GM12878 (cell line): ENCODE data around the gene NCKAP5. TPM values are rescaled to one million over a fixed set of nuclear protein-coding genes. Genes with fewer than 3 reads are reported as not detected.

Source experiments
- ATAC-seq: fragments of 200-7000 bp; cut with Tn5 transposase; 3 replicates; pipeline ENCODE4 v1.9.1; 2020; ENCODE audit warnings: mild to moderate bottlenecking, moderate library complexity
- BruUV-seq: library from RNA; stranded (reverse); fragments of 400-500 nt; replicated peaks from 2 replicates; lab custom pipeline; 2021; lab: Mats Ljungman, UMichigan
- CTCF ChIA-PET: fragments of 300-600 bp; sonication (Branson Sonifier 250); formaldehyde crosslinking; extraction: SDS; loops from one replicate; lab custom pipeline; 2021; ENCODE audit warnings: inconsistent platforms; lab: Yijun Ruan, JAX
- POLR2A ChIA-PET: fragments of 350-600 bp; formaldehyde crosslinking; extraction: SDS; loops from one replicate; lab custom pipeline; 2021; ENCODE audit warnings: inconsistent platforms; lab: Charles Lee
- RAD21 ChIA-PET: fragments of 300-600 bp; sonication (Branson Sonifier 250); formaldehyde crosslinking; loops from one replicate; lab custom pipeline; 2023; ENCODE audit warnings: antibody characterized with exemption; ENCODE audit not compliant: unreplicated experiment; lab: Charles Lee
- SMC1A ChIA-PET: fragments of 300-600 bp; sonication (Branson Sonifier 250); formaldehyde crosslinking; loops from one replicate; lab custom pipeline; 2023; ENCODE audit not compliant: unreplicated experiment, uncharacterized antibody; lab: Charles Lee
- DNase-seq: peaks from one replicate; pipeline ENCODE4 v3.0.0-alpha.2; 2011; ENCODE audit warnings: low read depth, low spot score
- FAIRE-seq: peaks from 3 replicates; lab custom pipeline; 2011; peaks lifted over from hg19 to GRCh38; lab: Jason Lieb, UNC
- H2AFZ ChIP-seq: 2 replicates; pipeline ENCODE4 v1.6.0; 2011; ENCODE audit warnings: low read depth, low read length, control low read depth; ENCODE audit not compliant: control insufficient read depth
- H3K27ac ChIP-seq: 2 replicates; pipeline ENCODE4 v1.5.1; 2011; ENCODE audit warnings: control low read depth; ENCODE audit not compliant: control insufficient read depth, insufficient read depth
- H3K27me3 ChIP-seq, 2 experiments: replicated peaks in 1 of 2; 2 replicates each; pipeline versions ENCODE4 v1.6.0 to v1.6.1; 2011; ENCODE audit warnings: low read length in 1 of 2; ENCODE audit not compliant: control insufficient read depth in 2 of 2, insufficient read depth in 2 of 2
- H3K36me3 ChIP-seq, 2 experiments: 2 replicates each; pipeline ENCODE4 v1.5.1; 2011; ENCODE audit warnings: low read length in 1 of 2; ENCODE audit not compliant: control insufficient read depth in 2 of 2, insufficient read depth in 2 of 2
- H3K4me1 ChIP-seq: 2 replicates; pipeline ENCODE4 v1.6.1; 2011; ENCODE audit warnings: mild to moderate bottlenecking, low read length, moderate library complexity, mixed read lengths; ENCODE audit not compliant: control insufficient read depth, insufficient read depth
- H3K4me2 ChIP-seq: 2 replicates; pipeline ENCODE4 v1.6.0; 2011; ENCODE audit warnings: control low read depth; ENCODE audit not compliant: control insufficient read depth, insufficient read depth
- H3K4me3 ChIP-seq: fragments of 200-600 bp; sonication (generic); 2 replicates; pipeline ENCODE4 v1.5.1; 2016
- H3K79me2 ChIP-seq: 2 replicates; pipeline ENCODE4 v1.6.0; 2011; ENCODE audit warnings: low read length; ENCODE audit not compliant: control insufficient read depth, insufficient read depth
- H3K9ac ChIP-seq: 2 replicates; pipeline ENCODE4 v1.8.0; 2011; ENCODE audit warnings: low read length, control low read depth, mixed read lengths; ENCODE audit not compliant: control insufficient read depth, insufficient read depth
- H3K9me3 ChIP-seq: replicated peaks from 3 replicates; pipeline ENCODE4 v1.5.1; 2011; ENCODE audit warnings: mild to moderate bottlenecking, low read length; ENCODE audit not compliant: control insufficient read depth, insufficient read depth
- H4K20me1 ChIP-seq: 2 replicates; pipeline ENCODE4 v1.6.0; 2011; ENCODE audit not compliant: control insufficient read depth, insufficient read depth
- GATAD2B ChIP-seq: fragments of 450-650 bp; conservative IDR thresholded peaks from 2 replicates; pipeline ENCODE4 v1.6.1; 2017; ENCODE audit warnings: low read depth, mild to moderate bottlenecking, moderate library complexity
- MTA3 ChIP-seq: IDR thresholded peaks from 2 replicates; pipeline ENCODE4 v1.6.1; 2012; ENCODE audit warnings: low read length, inconsistent platforms, borderline replicate concordance
- POLR2AphosphoS2 ChIP-seq: IDR thresholded peaks from 2 replicates; pipeline ENCODE4 v1.6.1; 2011; ENCODE audit warnings: low read depth, mild to moderate bottlenecking, low read length, improper control_type of control experiment, moderate library complexity
- SMC3 ChIP-seq: IDR thresholded peaks from 2 replicates; pipeline ENCODE4 v1.6.1; 2011; ENCODE audit warnings: low read length, improper control_type of control experiment, borderline replicate concordance
- SUPT20H ChIP-seq: IDR thresholded peaks from 2 replicates; pipeline ENCODE4 v1.6.1; 2011; ENCODE audit warnings: low read depth, mild to moderate bottlenecking, low read length, moderate library complexity, borderline replicate concordance; ENCODE audit not compliant: control insufficient read depth
- ZNF274 ChIP-seq: IDR thresholded peaks from one replicate; pipeline ENCODE4 v1.8.0; 2011; ENCODE audit not compliant: insufficient read length, insufficient read depth
- WGBS: methylation state at CpG from one replicate; pipeline ENCODE4 v1.1.6; 2016; ENCODE audit warnings: low lambda C conversion rate; ENCODE audit not compliant: insufficient replicate concordance, insufficient coverage; ENCODE audit errors: missing lambda C conversion rate; 5-methylcytosine and 5-hydroxymethylcytosine counted together
- in situ Hi-C: fragments of 300-500 bp; cut with MboI; formaldehyde crosslinking; loops from 9 replicates; pipeline ENCODE4 v1.14.3; 2018; ENCODE audit warnings: mixed read lengths
- intact Hi-C: fragments of 100-400 bp; cut with micrococcal nuclease; formaldehyde crosslinking; loops from one replicate; pipeline ENCODE4 v1.14.2; 2022; ENCODE audit not compliant: unreplicated experiment
- polyA plus RNA-seq, 11 experiments: library from polyadenylated mRNA; depleted of rRNA in 4 of 11; unstranded in 6 of 11; stranded (reverse) in 5 of 11; fragments of >200 nt; fragmentation: Nextera tagmentation in 4 of 11; fragmentation: Illumina TruSeq in 1 of 11; extraction: Ambion mirVana in 4 of 11; extraction: Trizol in 1 of 11; gene quantifications; 1 replicate in 1 of 11; 2 replicates in 10 of 11; pipeline versions ENCODE4 v1.2.1 to v1.2.3, GENCODE V29; 2011 to 2016; ENCODE audit warnings: inconsistent platforms in 2 of 11, missing spikeins in 2 of 11, low read depth in 1 of 11
- total RNA-seq, 4 experiments: library from RNA; depleted of rRNA in 3 of 4; stranded (reverse); fragments of >200 nt in 3 of 4; fragmentation: Illumina TruSeq in 1 of 4; extraction: Trizol in 1 of 4; gene quantifications; 2 replicates each; pipeline versions ENCODE4 v1.2.1 to v1.2.3, GENCODE V29; 2013 to 2021
- TF ChIP-seq, protein P1 (sequence below): IDR thresholded peaks from 2 replicates; pipeline ENCODE4 v1.6.1; 2012; ENCODE audit warnings: low read length, inconsistent platforms

NCKAP5 gene
- total and polyA plus RNA-seq, 10 of the 15 experiments (the other 5 are each of a cell fraction or from before 2014, with no cell fraction given) = 0.06 to 0.44 (median 0.16) TPM

- RAD21 ChIA-PET = no interaction called here
- in situ Hi-C loops (no loop called here), intact Hi-C loops (no loop called here)
- SMC1A ChIA-PET = interaction anchor here (0.6 kb wide), 1 partner anchor 10 kb away, joined by 3 read pairs; no protein-coding TSS in a partner anchor
- no peaks in the 10 kb centered on the region for H3K36me3 ChIP-seq
- POLR2A ChIA-PET = interaction anchor here (0.6 kb wide), 1 partner anchor 691 kb away, joined by 3 read pairs; no protein-coding TSS in a partner anchor
- H4K20me1 ChIP-seq = no peaks in the 10 kb centered on the region
- H3K79me2 ChIP-seq = no peaks in the 10 kb centered on the region
- no peak for DNase-seq
- ATAC-seq = no peak
- no peak overlapping the region for H2AFZ ChIP-seq
- H3K27me3 ChIP-seq = no peaks in the 10 kb centered on the region; a peak in 1 of 4 replicates
- H3K9me3 ChIP-seq = no peaks in the 10 kb centered on the region
- CTCF ChIA-PET = no interaction called here
- H3K4me2 ChIP-seq = no peak overlapping the region
- no peak overlapping the region for H3K9ac ChIP-seq
- no peak for FAIRE-seq
- no peak overlapping the region for H3K4me3 ChIP-seq
- H3K4me1 ChIP-seq = no peaks in the 10 kb centered on the region
- TF ChIP-seq SUPT20H = no peak
- BruUV-seq = no TSS peak
- 17% methylated on average over 2 of the region's 2 CpGs for WGBS
- H3K27ac ChIP-seq = no peak overlapping the region
These were observed 925.8 kb downstream of the NCKAP5 start for GRCh38 chr2:132642415-132642814.

GRCh38 chr2:132641819-132642218, 926.4 kb downstream of the NCKAP5 start:
- H3K9me3 ChIP-seq = no peaks in the 10 kb centered on the region
- H3K36me3 ChIP-seq = no peaks in the 10 kb centered on the region
- no peak overlapping the region for H3K27ac ChIP-seq
- intact Hi-C loops = no loop called here
- ChIA-PET SMC1A (interaction anchor here (0.6 kb wide), 1 partner anchor 10 kb away, joined by 3 read pairs; no protein-coding TSS in a partner anchor), POLR2A (interaction anchor here (0.6 kb wide), 1 partner anchor 691 kb away, joined by 3 read pairs; no protein-coding TSS in a partner anchor), CTCF (no interaction called here), RAD21 (no interaction called here)
- in situ Hi-C loops = no loop called here
- no peaks in the 10 kb centered on the region; a peak in 1 of 4 replicates for H3K27me3 ChIP-seq
- TF ChIP-seq SMC3 (no peak), GATAD2B (no peak), MTA3 (no peak), ZNF274 (no peak), POLR2AphosphoS2 (no peak)
- TF ChIP-seq, protein P1, sequence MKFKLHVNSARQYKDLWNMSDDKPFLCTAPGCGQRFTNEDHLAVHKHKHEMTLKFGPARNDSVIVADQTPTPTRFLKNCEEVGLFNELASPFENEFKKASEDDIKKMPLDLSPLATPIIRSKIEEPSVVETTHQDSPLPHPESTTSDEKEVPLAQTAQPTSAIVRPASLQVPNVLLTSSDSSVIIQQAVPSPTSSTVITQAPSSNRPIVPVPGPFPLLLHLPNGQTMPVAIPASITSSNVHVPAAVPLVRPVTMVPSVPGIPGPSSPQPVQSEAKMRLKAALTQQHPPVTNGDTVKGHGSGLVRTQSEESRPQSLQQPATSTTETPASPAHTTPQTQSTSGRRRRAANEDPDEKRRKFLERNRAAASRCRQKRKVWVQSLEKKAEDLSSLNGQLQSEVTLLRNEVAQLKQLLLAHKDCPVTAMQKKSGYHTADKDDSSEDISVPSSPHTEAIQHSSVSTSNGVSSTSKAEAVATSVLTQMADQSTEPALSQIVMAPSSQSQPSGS = no peak
- no TSS peak for BruUV-seq
- H3K4me3 ChIP-seq = no peak overlapping the region
- DNase-seq (no peak), ATAC-seq (no peak), FAIRE-seq (no peak)
- no peak overlapping the region for H3K9ac ChIP-seq
- no peak overlapping the region for H2AFZ ChIP-seq
- no peak overlapping the region for H3K4me2 ChIP-seq
- no peaks in the 10 kb centered on the region for H3K79me2 ChIP-seq
- H3K4me1 ChIP-seq = no peaks in the 10 kb centered on the region
- no peaks in the 10 kb centered on the region for H4K20me1 ChIP-seq
